Small intestine (tissue), 7 donors: ENCODE measurements around the gene SLC5A3. TPM values are rescaled to one million over a fixed set of nuclear protein-coding genes. Genes with fewer than 3 reads are reported as not detected.
A peak's percentile ranks its signal among the peaks of the same experiment; 100 is the strongest.

Source experiments
- DNase-seq, 2 donors: peaks; one replicate each; pipeline versions ENCODE4 v3.0.0 to v3.0.0-alpha.2; 2013
- FAIRE-seq: peaks from 2 replicates; lab custom pipeline; 2012; peaks lifted over from hg19 to GRCh38; lab: Jason Lieb, UNC
- H3K27ac ChIP-seq, 3 donors: one replicate each; pipeline ENCODE4 v1.5.1; 2013; ENCODE audit warnings: low read length in 2 of 3, mild to moderate bottlenecking in 2 of 3, control low read depth in 1 of 3, inconsistent platforms in 1 of 3, low read depth in 1 of 3, moderate library complexity in 1 of 3
- H3K27me3 ChIP-seq, 3 donors: one replicate each; pipeline ENCODE4 v1.6.1; 2013; ENCODE audit warnings: low read length in 3 of 3, inconsistent platforms in 1 of 3; ENCODE audit not compliant: control insufficient read depth in 3 of 3, insufficient read depth in 3 of 3
- H3K36me3 ChIP-seq, 3 donors: one replicate each; pipeline ENCODE4 v1.6.1; 2013; ENCODE audit warnings: low read length in 3 of 3, inconsistent platforms in 1 of 3, low read depth in 1 of 3, mild to moderate bottlenecking in 1 of 3, moderate library complexity in 1 of 3; ENCODE audit not compliant: control insufficient read depth in 3 of 3, insufficient read depth in 2 of 3
- H3K4me1 ChIP-seq, 3 donors: one replicate each; pipeline ENCODE4 v1.6.1; 2013; ENCODE audit warnings: low read length in 2 of 3, inconsistent platforms in 1 of 3, low read depth in 1 of 3, mild to moderate bottlenecking in 1 of 3, moderate library complexity in 1 of 3; ENCODE audit not compliant: control insufficient read depth in 3 of 3, insufficient read depth in 2 of 3
- H3K4me3 ChIP-seq, 3 donors: one replicate each; pipeline ENCODE4 v1.5.1; 2013; ENCODE audit warnings: low read length in 3 of 3, control low read depth in 1 of 3, inconsistent platforms in 1 of 3, low read depth in 1 of 3, mild to moderate bottlenecking in 1 of 3, moderate library complexity in 1 of 3
- H3K9me3 ChIP-seq, 2 donors: one replicate each; pipeline ENCODE4 v1.6.1; 2013; ENCODE audit warnings: low read depth in 1 of 2, low read length in 1 of 2; ENCODE audit not compliant: control insufficient read depth in 2 of 2, insufficient read depth in 1 of 2
- WGBS, 3 donors: extraction: QIAGEN DNeasy Blood & Tissue Kit; methylation state at CpG; one replicate each; pipeline ENCODE4 v1.1.7; 2013; 5-methylcytosine and 5-hydroxymethylcytosine counted together
- polyA plus RNA-seq, 4 donors: library from polyadenylated mRNA; stranded (reverse) in 3 of 4; unstranded in 1 of 4; fragments of 200-250 nt in 3 of 4; fragments of 120-200 nt in 1 of 4; gene quantifications; one replicate each; pipeline versions ENCODE4 v1.2.1 to v1.2.3, GENCODE V29; 2013
- donor health status: healthy with polysubstance abuse.
- donor health status: control.
- donor health status: control.
- donor health status: Bipolar disorder and iron deficiency.
- donor health status: healthy.

The SLC5A3 gene
- polyA plus RNA-seq, 4 donors: 0.54 to 50.6 (median 1.6) TPM

- no peaks in the 10 kb centered on the region for H3K36me3 ChIP-seq
- DNase-seq (no peak), FAIRE-seq (no peak)
- peaks cover 0 to 4% of the 10 kb centered on the region in 2 donors for H3K9me3 ChIP-seq
- H3K27me3 ChIP-seq: no peaks in the 10 kb centered on the region
- WGBS, 3 donors: 82 to 93% (median 88%) methylated on average over 8 of the region's 8 CpGs
- H3K4me1 ChIP-seq: no peaks in the 10 kb centered on the region
- no peak overlapping the region for H3K27ac ChIP-seq
- H3K4me3 ChIP-seq: no peak overlapping the region
These were observed 38.9 kb upstream of the SLC5A3 start for GRCh38 chr21:34034369-34035014.

- no peaks in the 10 kb centered on the region for H3K36me3 ChIP-seq
- no peaks in the 10 kb centered on the region for H3K27me3 ChIP-seq
- no peak overlapping the region for H3K27ac ChIP-seq
- FAIRE-seq: no peak
- no peak for DNase-seq
- H3K4me1 ChIP-seq: peaks cover 0 to 5% (median 0%) of the 10 kb centered on the region in 3 donors
- no peak overlapping the region for H3K4me3 ChIP-seq
- WGBS, 3 donors: 92 to 93% (median 93%) methylated on average over 8 of the region's 8 CpGs
- H3K9me3 ChIP-seq: no peaks in the 10 kb centered on the region
These were observed 37.6 kb upstream of the SLC5A3 start for GRCh38 chr21:34035619-34036354.

- no peak overlapping the region for H3K27ac ChIP-seq
- H3K4me3 ChIP-seq: no peak overlapping the region
- no peak for FAIRE-seq
These were observed 36.2 kb upstream of the SLC5A3 start for GRCh38 chr21:34037009-34037795.

GRCh38 chr21:34039678-34040382, 33.5 kb upstream of the SLC5A3 start:
- no peaks in the 10 kb centered on the region for H3K27me3 ChIP-seq
- 29 to 59% (median 44%) methylated on average over 10 of the region's 10 CpGs for WGBS, 3 donors
- H3K4me1 ChIP-seq: peaks cover 0 to 5% (median 0%) of the 10 kb centered on the region in 3 donors
- H3K36me3 ChIP-seq: no peaks in the 10 kb centered on the region
- no peak overlapping the region for H3K4me3 ChIP-seq
- DNase-seq (peak; percentile 28 to 81), FAIRE-seq (no peak)
- peak overlapping the region in 1 of 3 donors; percentile 58 for H3K27ac ChIP-seq
- no peaks in the 10 kb centered on the region for H3K9me3 ChIP-seq

More at GRCh38 chr21:34037009-34037795, 36.2 kb upstream of the SLC5A3 start:
- H3K27me3 ChIP-seq: no peaks in the 10 kb centered on the region
- H3K9me3 ChIP-seq: no peaks in the 10 kb centered on the region
- no peaks in the 10 kb centered on the region for H3K36me3 ChIP-seq
- 79 to 85% (median 83%) methylated on average over 11 of the region's 11 CpGs for WGBS, 3 donors
- peak in 1 of 2 donors; percentile 46 for DNase-seq
- peaks cover 0 to 5% (median 0%) of the 10 kb centered on the region in 3 donors for H3K4me1 ChIP-seq

GRCh38 chr21:34042735-34043134, 30.6 kb upstream of the SLC5A3 start:
- no peak overlapping the region for H3K27ac ChIP-seq
- FAIRE-seq: no peak
- H3K36me3 ChIP-seq: no peaks in the 10 kb centered on the region
- 77 to 89% (median 82%) methylated on average over 1 of the region's 1 CpG for WGBS, 3 donors
- peaks cover 0 to 5% (median 0%) of the 10 kb centered on the region in 3 donors for H3K4me1 ChIP-seq
- H3K27me3 ChIP-seq: no peaks in the 10 kb centered on the region
- DNase-seq: no peak
- H3K4me3 ChIP-seq: no peak overlapping the region
- H3K9me3 ChIP-seq: no peaks in the 10 kb centered on the region

- peaks cover 0 to 5% (median 0%) of the 10 kb centered on the region in 3 donors for H3K4me1 ChIP-seq
- DNase-seq (no peak), FAIRE-seq (no peak)
- whole genome bisulfite sequencing, 3 donors: 90 to 91% (median 90%) methylated on average over 4 of the region's 4 CpGs
- no peak overlapping the region for H3K27ac ChIP-seq
- H3K9me3 ChIP-seq: no peaks in the 10 kb centered on the region
- H3K36me3 ChIP-seq: no peaks in the 10 kb centered on the region
- no peak overlapping the region for H3K4me3 ChIP-seq
- H3K27me3 ChIP-seq: no peaks in the 10 kb centered on the region
These were observed 30.0 kb upstream of the SLC5A3 start for GRCh38 chr21:34043333-34043732.

GRCh38 chr21:34046917-34047316, 26.5 kb upstream of the SLC5A3 start:
- Histone ChIP-seq H3K4me1 (no peaks in the 10 kb centered on the region), H3K27me3 (no peaks in the 10 kb centered on the region), H3K27ac (no peak overlapping the region), H3K9me3 (no peaks in the 10 kb centered on the region), H3K36me3 (no peaks in the 10 kb centered on the region), H3K4me3 (no peak overlapping the region)
- FAIRE-seq (no peak), DNase-seq (no peak)
- 62 to 71% (median 69%) methylated on average over 6 of the region's 6 CpGs for WGBS, 3 donors

GRCh38 chr21:34047835-34048234, 25.5 kb upstream of the SLC5A3 start:
- Histone ChIP-seq H3K27ac (no peak overlapping the region), H3K27me3 (no peaks in the 10 kb centered on the region), H3K9me3 (no peaks in the 10 kb centered on the region), H3K4me1 (no peaks in the 10 kb centered on the region), H3K4me3 (no peak overlapping the region), H3K36me3 (no peaks in the 10 kb centered on the region)
- FAIRE-seq (no peak), DNase-seq (no peak)
